ENCODE results near the gene RIOK3.
A peak's percentile ranks its signal among the peaks of the same experiment; 100 is the strongest.
"Not testable (repeated sequence)": the region's sequence is repeated elsewhere in the genome, so short reads cannot be mapped to it uniquely, and the experiment has no call there.

RIOK3 gene

GRCh38 chr18:23499291-23499781 lies 46.2 kb downstream of the RIOK3 start:
- DNase-seq, result no peak

- no peak for DNase-seq
Measured at GRCh38 chr18:23501626-23502025, 48.5 kb downstream of the RIOK3 start.

- no peak for DNase-seq
Measured at GRCh38 chr18:23502516-23503037, 49.5 kb downstream of the RIOK3 start.

- peak; percentile 93 for DNase-seq
Measured at GRCh38 chr18:23503038-23503962, 50.2 kb downstream of the RIOK3 start, which contains the start of gene RMC1. Gene RMC1 (plus strand): TSS chr18:23503511. CDS start chr18:23503619, 108 bp downstream.

GRCh38 chr18:23503963-23504344 lies 50.9 kb downstream of the RIOK3 start:
- no peak for DNase-seq

GRCh38 chr18:23504720-23505119 lies 51.6 kb downstream of the RIOK3 start:
- no peak for DNase-seq

GRCh38 chr18:23506393-23506792 lies 53.3 kb downstream of the RIOK3 start:
- no peak for DNase-seq

GRCh38 chr18:23510923-23511322 lies 57.8 kb downstream of the RIOK3 start:
- not testable (repeated sequence) for DNase-seq

GRCh38 chr18:23512216-23512615 lies 59.1 kb downstream of the RIOK3 start:
- DNase-seq, result not testable (repeated sequence)

- DNase-seq, result no peak
Measured at GRCh38 chr18:23512641-23513040, 59.6 kb downstream of the RIOK3 start.

GRCh38 chr18:23515911-23516546 lies 62.9 kb downstream of the RIOK3 start:
- DNase-seq, result peak; percentile 60

GRCh38 chr18:23519734-23520133 lies 66.6 kb downstream of the RIOK3 start:
- no peak for DNase-seq

- no peak for DNase-seq
Measured at GRCh38 chr18:23521271-23521670, 68.2 kb downstream of the RIOK3 start.

- DNase-seq, result no peak
Measured at GRCh38 chr18:23521907-23522306, 68.8 kb downstream of the RIOK3 start.

GRCh38 chr18:23523429-23524212 lies 70.5 kb downstream of the RIOK3 start:
- no peak for DNase-seq

- DNase-seq, result no peak
Measured at GRCh38 chr18:23524213-23524707, 71.2 kb downstream of the RIOK3 start.

- DNase-seq, result no peak
Measured at GRCh38 chr18:23526501-23527063, 73.5 kb downstream of the RIOK3 start.

GRCh38 chr18:23528580-23529472 lies 75.7 kb downstream of the RIOK3 start:
- no peak for DNase-seq

GRCh38 chr18:23529604-23530003 lies 76.5 kb downstream of the RIOK3 start:
- no peak for DNase-seq

GRCh38 chr18:23530195-23530594 lies 77.1 kb downstream of the RIOK3 start:
- DNase-seq, result no peak

GRCh38 chr18:23531912-23532311 lies 78.8 kb downstream of the RIOK3 start:
- no peak for DNase-seq

Data from GDM1 (cell line).